GM13977 (cell line): Measurements from ENCODE around the gene UNC13C.

Source experiments
- DNase-seq: peaks from one replicate; pipeline ENCODE4 v3.0.0; 2012; ENCODE audit warnings: low spot score
- in situ Hi-C: fragments of 300-500 bp; cut with MboI; formaldehyde crosslinking; loops from one replicate; pipeline ENCODE4 v1.12.0; 2022; ENCODE audit warnings: low sequenced_read_pairs, low pct_unique_long_range_greater_than_20kb, mixed read lengths, inconsistent platforms; ENCODE audit not compliant: unreplicated experiment
- TF ChIP-seq, protein P1 (sequence below): IDR thresholded peaks from 2 replicates; pipeline ENCODE4 v1.5.1; 2012; ENCODE audit warnings: mild to moderate bottlenecking, control low read depth; ENCODE audit not compliant: insufficient read depth; ENCODE audit errors: extremely low read depth, missing control alignments

UNC13C gene

DNA sequence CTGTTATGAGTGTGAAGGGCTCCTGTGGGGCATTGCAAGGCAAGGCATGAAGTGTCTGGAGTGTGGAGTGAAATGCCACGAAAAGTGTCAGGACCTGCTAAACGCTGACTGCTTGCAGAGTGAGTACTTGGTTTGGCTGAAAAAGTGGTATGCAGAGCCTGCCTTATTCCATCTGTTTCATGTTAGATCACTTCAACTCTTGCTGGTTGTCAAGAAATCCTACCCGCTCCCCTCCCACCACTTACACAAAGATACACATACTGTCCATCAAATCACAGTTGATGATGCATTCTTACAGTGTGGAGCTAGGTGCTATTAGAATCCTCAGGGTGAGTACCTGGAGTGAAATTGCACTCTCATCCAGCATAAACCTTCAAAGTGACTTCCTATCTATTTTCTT is 272.1 kb downstream of the UNC13C start:
- TF ChIP-seq, protein P1, sequence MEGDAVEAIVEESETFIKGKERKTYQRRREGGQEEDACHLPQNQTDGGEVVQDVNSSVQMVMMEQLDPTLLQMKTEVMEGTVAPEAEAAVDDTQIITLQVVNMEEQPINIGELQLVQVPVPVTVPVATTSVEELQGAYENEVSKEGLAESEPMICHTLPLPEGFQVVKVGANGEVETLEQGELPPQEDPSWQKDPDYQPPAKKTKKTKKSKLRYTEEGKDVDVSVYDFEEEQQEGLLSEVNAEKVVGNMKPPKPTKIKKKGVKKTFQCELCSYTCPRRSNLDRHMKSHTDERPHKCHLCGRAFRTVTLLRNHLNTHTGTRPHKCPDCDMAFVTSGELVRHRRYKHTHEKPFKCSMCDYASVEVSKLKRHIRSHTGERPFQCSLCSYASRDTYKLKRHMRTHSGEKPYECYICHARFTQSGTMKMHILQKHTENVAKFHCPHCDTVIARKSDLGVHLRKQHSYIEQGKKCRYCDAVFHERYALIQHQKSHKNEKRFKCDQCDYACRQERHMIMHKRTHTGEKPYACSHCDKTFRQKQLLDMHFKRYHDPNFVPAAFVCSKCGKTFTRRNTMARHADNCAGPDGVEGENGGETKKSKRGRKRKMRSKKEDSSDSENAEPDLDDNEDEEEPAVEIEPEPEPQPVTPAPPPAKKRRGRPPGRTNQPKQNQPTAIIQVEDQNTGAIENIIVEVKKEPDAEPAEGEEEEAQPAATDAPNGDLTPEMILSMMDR: no peak
- in situ Hi-C loops: no loop called here
- no peak for DNase-seq

DNA sequence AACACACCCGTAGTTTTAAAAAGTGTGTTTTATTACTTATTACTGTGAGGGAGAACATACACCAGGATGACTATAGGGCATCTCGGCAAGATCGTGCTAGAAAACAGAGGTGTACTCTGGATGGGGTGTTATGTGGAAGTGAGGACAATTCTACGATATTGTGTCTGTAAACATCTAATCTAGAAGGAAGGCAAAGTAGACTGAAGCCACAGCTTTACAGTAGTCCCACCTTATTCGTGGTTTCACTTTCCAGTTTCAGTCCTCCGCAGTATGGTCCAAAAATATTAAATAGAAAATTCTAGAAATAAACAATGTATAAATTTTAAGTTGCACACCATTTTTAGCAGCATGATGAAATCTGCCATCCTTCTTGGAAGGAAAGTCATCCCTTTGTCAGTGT is 277.9 kb downstream of the UNC13C start:
- DNase-seq: no peak
- TF ChIP-seq, protein P1: no peak
- in situ Hi-C loops: no loop called here

GRCh38 chr15:54273928-54274327 is 295.7 kb downstream of the UNC13C start:
- no peak for DNase-seq
- TF ChIP-seq, protein P1: no peak
- in situ Hi-C loops: no loop called here

DNA sequence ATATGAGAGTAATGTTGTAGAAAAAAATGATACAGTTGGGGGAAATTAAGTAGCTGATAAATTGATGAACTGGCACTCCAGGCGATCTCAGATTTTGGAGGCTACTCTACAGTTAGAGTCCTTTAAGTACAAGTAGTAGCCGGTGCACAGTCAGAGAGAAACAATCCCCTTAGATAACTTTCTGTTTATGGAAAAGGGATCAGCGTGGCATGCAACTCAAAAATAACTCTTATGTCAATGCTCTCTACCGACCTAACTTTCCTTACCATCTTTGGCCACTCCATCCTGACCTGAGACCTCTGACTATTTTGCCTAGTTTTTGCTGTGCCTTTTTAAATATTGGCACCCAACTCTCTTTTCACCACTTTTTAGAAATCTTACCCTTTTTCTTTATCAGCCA is 299.6 kb downstream of the UNC13C start:
- TF ChIP-seq, protein P1: no peak
- no peak for DNase-seq
- in situ Hi-C loops: no loop called here

GRCh38 chr15:54280726-54281125 is 302.5 kb downstream of the UNC13C start:
- no peak for DNase-seq
- TF ChIP-seq, protein P1: no peak
- in situ Hi-C loops: no loop called here

GRCh38 chr15:54282228-54282836 is 304.1 kb downstream of the UNC13C start:
- DNase-seq: no peak
- in situ Hi-C loops: no loop called here
- TF ChIP-seq, protein P1: no peak
